HAP-1 (cell line): ENCODE results near the gene HUNK.
A peak's percentile ranks its signal among the peaks of the same experiment; 100 is the strongest.

ENCODE experiments used
- DNase-seq, 2 experiments: peaks; one replicate each; pipeline ENCODE4 v3.0.0-alpha.2; 2016 to 2020; ENCODE audit warnings: low spot score in 2 of 2
- H3K27me3 ChIP-seq: fragments of 250-450 bp; sonication (Bioruptor Pico); 2 replicates; pipeline ENCODE4 v1.5.1; 2020; ENCODE audit warnings: low read depth, mild to moderate bottlenecking, moderate library complexity
- H3K36me3 ChIP-seq: fragments of 250-450 bp; sonication (Bioruptor Pico); replicated peaks from 2 replicates; pipeline ENCODE4 v1.5.1; 2020; ENCODE audit warnings: mild to moderate bottlenecking
- H3K4me1 ChIP-seq: fragments of 250-450 bp; sonication (Bioruptor Pico); 2 replicates; pipeline ENCODE4 v1.5.1; 2020; ENCODE audit warnings: mild to moderate bottlenecking
- H3K4me3 ChIP-seq: fragments of 250-450 bp; sonication (Bioruptor Pico); 2 replicates; pipeline ENCODE4 v1.5.1; 2020; ENCODE audit warnings: mild to moderate bottlenecking, moderate library complexity
- H3K9me3 ChIP-seq: fragments of 250-450 bp; sonication (Bioruptor Pico); 2 replicates; pipeline ENCODE4 v1.5.1; 2020; ENCODE audit warnings: mild to moderate bottlenecking, moderate library complexity
- in situ Hi-C: fragments of 300-500 bp; cut with MboI; formaldehyde crosslinking; loops from 3 replicates; pipeline ENCODE4 v1.14.3; 2020; ENCODE audit warnings: low sequenced_read_pairs, inconsistent platforms, mixed read lengths

HUNK gene

GRCh38 chr21:31977816-31978215 is 105.0 kb downstream of the HUNK start:
- in situ Hi-C loops = no loop called here

GRCh38 chr21:31983120-31983519 is 110.3 kb downstream of the HUNK start:
- Histone ChIP-seq H3K9me3 (no peaks in the 10 kb centered on the region), H3K27me3 (no peaks in the 10 kb centered on the region), H3K36me3 (no peaks in the 10 kb centered on the region), H3K4me1 (peaks cover 3% of the 10 kb centered on the region; the same call in 1 of the 2 replicates), H3K4me3 (no peak overlapping the region)
- DNase-seq = no peak
- in situ Hi-C loops = no loop called here

More at GRCh38 chr21:31977816-31978215, 105.0 kb downstream of the HUNK start:
- no peaks in the 10 kb centered on the region for H3K9me3 ChIP-seq
- peaks cover 3% of the 10 kb centered on the region; the same call in 1 of the 2 replicates for H3K36me3 ChIP-seq
- H3K27me3 ChIP-seq = no peaks in the 10 kb centered on the region
- H3K4me3 ChIP-seq = no peak overlapping the region
- DNase-seq = no peak
- H3K4me1 ChIP-seq = peaks cover 3% of the 10 kb centered on the region; the same call in 1 of the 2 replicates

GRCh38 chr21:31983554-31983953 is 110.7 kb downstream of the HUNK start:
- Histone ChIP-seq H3K4me1 (peaks cover 3% of the 10 kb centered on the region; the same call in 1 of the 2 replicates), H3K9me3 (no peaks in the 10 kb centered on the region), H3K27me3 (no peaks in the 10 kb centered on the region), H3K4me3 (no peak overlapping the region), H3K36me3 (no peaks in the 10 kb centered on the region)
- no peak for DNase-seq
- in situ Hi-C loops = no loop called here

GRCh38 chr21:31985398-31985797 is 112.6 kb downstream of the HUNK start:
- Histone ChIP-seq H3K4me3 (no peak overlapping the region), H3K27me3 (no peaks in the 10 kb centered on the region), H3K9me3 (no peaks in the 10 kb centered on the region), H3K4me1 (no peaks in the 10 kb centered on the region), H3K36me3 (no peaks in the 10 kb centered on the region)
- DNase-seq = no peak
- in situ Hi-C loops = no loop called here

GRCh38 chr21:31986035-31986856 is 113.4 kb downstream of the HUNK start:
- no peak for DNase-seq
- Histone ChIP-seq H3K27me3 (no peaks in the 10 kb centered on the region), H3K4me3 (no peak overlapping the region), H3K9me3 (no peaks in the 10 kb centered on the region), H3K36me3 (no peaks in the 10 kb centered on the region), H3K4me1 (no peaks in the 10 kb centered on the region)
- in situ Hi-C loops = no loop called here

GRCh38 chr21:31987696-31988095 is 114.9 kb downstream of the HUNK start:
- Histone ChIP-seq H3K4me1 (no peaks in the 10 kb centered on the region), H3K36me3 (no peaks in the 10 kb centered on the region), H3K9me3 (no peaks in the 10 kb centered on the region), H3K4me3 (no peak overlapping the region), H3K27me3 (no peaks in the 10 kb centered on the region)
- in situ Hi-C loops = no loop called here
- peak in 1 of 2 experiments; percentile 13 for DNase-seq

GRCh38 chr21:31988492-31989290 is 115.9 kb downstream of the HUNK start:
- no peaks in the 10 kb centered on the region for H3K36me3 ChIP-seq
- no peak overlapping the region for H3K4me3 ChIP-seq
- in situ Hi-C loops = no loop called here
- H3K27me3 ChIP-seq = no peaks in the 10 kb centered on the region
- no peaks in the 10 kb centered on the region for H3K4me1 ChIP-seq
- DNase-seq = no peak
- no peaks in the 10 kb centered on the region for H3K9me3 ChIP-seq

GRCh38 chr21:31991356-31992331 is 118.8 kb downstream of the HUNK start:
- no peaks in the 10 kb centered on the region for H3K9me3 ChIP-seq
- H3K4me3 ChIP-seq = no peak overlapping the region
- H3K4me1 ChIP-seq = no peaks in the 10 kb centered on the region
- H3K27me3 ChIP-seq = no peaks in the 10 kb centered on the region
- DNase-seq = peak in 1 of 2 experiments; percentile 12
- H3K36me3 ChIP-seq = peaks cover 6% of the 10 kb centered on the region
- in situ Hi-C loops = no loop called here

GRCh38 chr21:31992391-31992790 is 119.6 kb downstream of the HUNK start:
- no peaks in the 10 kb centered on the region for H3K4me1 ChIP-seq
- H3K27me3 ChIP-seq = no peaks in the 10 kb centered on the region
- H3K4me3 ChIP-seq = no peak overlapping the region
- in situ Hi-C loops = no loop called here
- no peaks in the 10 kb centered on the region for H3K9me3 ChIP-seq
- no peak for DNase-seq
- H3K36me3 ChIP-seq = peaks cover 6% of the 10 kb centered on the region

- Histone ChIP-seq H3K36me3 (peaks cover 10% of the 10 kb centered on the region), H3K27me3 (no peaks in the 10 kb centered on the region), H3K9me3 (no peaks in the 10 kb centered on the region), H3K4me3 (no peak overlapping the region), H3K4me1 (no peaks in the 10 kb centered on the region)
- in situ Hi-C loops = no loop called here
- no peak for DNase-seq
Observed at GRCh38 chr21:31993826-31994825, 121.3 kb downstream of the HUNK start.

GRCh38 chr21:31997191-31997590 is 124.4 kb downstream of the HUNK start:
- Histone ChIP-seq H3K4me1 (no peaks in the 10 kb centered on the region), H3K4me3 (no peak overlapping the region), H3K36me3 (peaks cover 10% of the 10 kb centered on the region), H3K27me3 (no peaks in the 10 kb centered on the region), H3K9me3 (no peaks in the 10 kb centered on the region)
- no peak for DNase-seq
- in situ Hi-C loops = no loop called here

GRCh38 chr21:31999810-32000468 is 127.1 kb downstream of the HUNK start:
- Histone ChIP-seq H3K27me3 (no peaks in the 10 kb centered on the region), H3K36me3 (peaks cover 10% of the 10 kb centered on the region), H3K4me1 (no peaks in the 10 kb centered on the region), H3K9me3 (no peaks in the 10 kb centered on the region), H3K4me3 (no peak overlapping the region)
- DNase-seq = no peak
- in situ Hi-C loops = no loop called here
